ENCODE measurements around the gene PIGT.

GRCh38 chr20:45373353-45374100 lies 42.4 kb upstream of the PIGT start:
- TF ChIP-seq TAF1 (IDR thresholded peaks at IDR 0.05; ENCODE audit: borderline replicate concordance, low read depth, low read length) = no peak
- no peak for TF ChIP-seq POLR2AphosphoS5 (IDR thresholded peaks at IDR 0.05; ENCODE audit: low read depth, low read length)
- TF ChIP-seq POLR2A (IDR thresholded peaks at IDR 0.05; ENCODE audit: low read depth, low read length) = no peak
